ENCODE measurements around the gene GAB1.

- TF ChIP-seq POLR2A (IDR thresholded peaks at IDR 0.05) (no peak), POLR2AphosphoS5 (IDR thresholded peaks at IDR 0.05) (no peak)
Measured at GRCh38 chr4:143403553-143403820, 66.8 kb downstream of the GAB1 start.
